Liver (tissue), 9 donors: ENCODE results near the gene COQ7. TPM values are rescaled to one million over a fixed set of nuclear protein-coding genes. Genes with fewer than 3 reads are reported as not detected.

Experiments
- DNase-seq: peaks from one replicate; pipeline ENCODE4 v3.0.0-alpha.2; 2017; ENCODE audit warnings: low spot score
- H3K27ac ChIP-seq, 2 donors: one replicate each; pipeline ENCODE4 v1.7.0; 2013; ENCODE audit warnings: inconsistent platforms in 2 of 2, low read length in 2 of 2, control low read depth in 1 of 2, low read depth in 1 of 2, mild to moderate bottlenecking in 1 of 2
- H3K27me3 ChIP-seq, 4 donors: one replicate each; pipeline versions ENCODE4 v1.6.1 to v1.7.0; 2013; ENCODE audit warnings: low read length in 3 of 4, inconsistent platforms in 1 of 4, mild to moderate bottlenecking in 1 of 4, moderate library complexity in 1 of 4; ENCODE audit not compliant: control insufficient read depth in 4 of 4, insufficient read depth in 4 of 4
- H3K36me3 ChIP-seq, 4 donors: one replicate each; pipeline versions ENCODE4 v1.6.1 to v1.7.0; 2013; ENCODE audit warnings: low read length in 3 of 4, mild to moderate bottlenecking in 3 of 4, low read depth in 1 of 4, moderate library complexity in 1 of 4; ENCODE audit not compliant: control insufficient read depth in 4 of 4, insufficient read depth in 3 of 4
- H3K4me1 ChIP-seq, 4 donors: one replicate each; pipeline versions ENCODE4 v1.6.1 to v1.7.0; 2013; ENCODE audit warnings: low read length in 3 of 4, mild to moderate bottlenecking in 3 of 4, moderate library complexity in 1 of 4; ENCODE audit not compliant: control insufficient read depth in 4 of 4, insufficient read depth in 4 of 4
- H3K4me3 ChIP-seq, 3 donors: one replicate each; pipeline versions ENCODE4 v1.6.1 to v1.7.0; 2013; ENCODE audit warnings: low read length in 3 of 3, control low read depth in 1 of 3, low read depth in 1 of 3, mild to moderate bottlenecking in 1 of 3
- H3K9ac ChIP-seq, 2 donors: one replicate each; pipeline ENCODE4 v1.7.0; 2013; ENCODE audit warnings: low read length in 2 of 2, mild to moderate bottlenecking in 2 of 2, moderate library complexity in 2 of 2, control low read depth in 1 of 2, low read depth in 1 of 2
- H3K9me3 ChIP-seq, 4 donors: one replicate each; pipeline versions ENCODE4 v1.6.1 to v1.7.0; 2013; ENCODE audit warnings: low read length in 3 of 4; ENCODE audit not compliant: control insufficient read depth in 4 of 4
- EGR1 ChIP-seq, 2 donors: IDR thresholded peaks; 2 replicates each; pipeline ENCODE4 v1.6.1; 2016 to 2018; ENCODE audit warnings: antibody characterized with exemption in 2 of 2, low read depth in 2 of 2
- FOXA1 ChIP-seq: IDR thresholded peaks from 2 replicates; pipeline ENCODE4 v1.6.1; 2016; ENCODE audit warnings: antibody characterized with exemption
- FOXA2 ChIP-seq: IDR thresholded peaks from 2 replicates; pipeline ENCODE4 v1.6.1; 2016; ENCODE audit warnings: antibody characterized with exemption
- GABPA ChIP-seq, 2 donors: IDR thresholded peaks in 1 of 2; conservative IDR thresholded peaks in 1 of 2; 2 replicates each; pipeline ENCODE4 v1.6.1; 2016; ENCODE audit warnings: antibody characterized with exemption in 2 of 2, mild to moderate bottlenecking in 1 of 2, moderate library complexity in 1 of 2
- HNF4A ChIP-seq, 2 donors: conservative IDR thresholded peaks; 2 replicates each; pipeline ENCODE4 v1.6.1; 2016; ENCODE audit warnings: antibody characterized with exemption in 2 of 2, mild to moderate bottlenecking in 2 of 2
- HNF4G ChIP-seq: IDR thresholded peaks from 2 replicates; pipeline ENCODE4 v1.6.1; 2016; ENCODE audit warnings: antibody characterized with exemption
- JUND ChIP-seq, 2 donors: IDR thresholded peaks; 2 replicates each; pipeline ENCODE4 v1.6.1; 2016; ENCODE audit warnings: antibody characterized with exemption in 2 of 2
- MAX ChIP-seq: IDR thresholded peaks from 2 replicates; pipeline ENCODE4 v1.6.1; 2016; ENCODE audit warnings: antibody characterized with exemption
- NR2F2 ChIP-seq: IDR thresholded peaks from 2 replicates; pipeline ENCODE4 v1.6.1; 2016; ENCODE audit warnings: antibody characterized with exemption
- RAD21 ChIP-seq, 2 donors: IDR thresholded peaks; 2 replicates each; pipeline ENCODE4 v1.6.1; 2016; ENCODE audit warnings: antibody characterized with exemption in 2 of 2, mild to moderate bottlenecking in 2 of 2
- RXRA ChIP-seq, 2 donors: IDR thresholded peaks; 2 replicates each; pipeline ENCODE4 v1.6.1; 2017 to 2018; ENCODE audit warnings: antibody characterized with exemption in 2 of 2, mild to moderate bottlenecking in 1 of 2
- SP1 ChIP-seq: IDR thresholded peaks from 2 replicates; pipeline ENCODE4 v1.6.1; 2018; ENCODE audit warnings: antibody characterized with exemption, mild to moderate bottlenecking
- TAF1 ChIP-seq: conservative IDR thresholded peaks from 2 replicates; pipeline ENCODE4 v1.6.1; 2016; ENCODE audit warnings: antibody characterized with exemption, mild to moderate bottlenecking
- YY1 ChIP-seq: IDR thresholded peaks from 2 replicates; pipeline ENCODE4 v1.6.1; 2016; ENCODE audit warnings: antibody characterized with exemption, mild to moderate bottlenecking
- WGBS: extraction: QIAGEN DNeasy Blood & Tissue Kit; methylation state at CpG from one replicate; pipeline ENCODE4 v1.1.7; 2013; 5-methylcytosine and 5-hydroxymethylcytosine counted together
- polyA plus RNA-seq, 2 donors: library from polyadenylated mRNA; stranded (reverse) in 1 of 2; unstranded in 1 of 2; fragments of 200-250 nt in 1 of 2; fragments of >200 nt in 1 of 2; fragmentation: Nextera tagmentation in 1 of 2; extraction: Ambion mirVana in 1 of 2; gene quantifications; one replicate each; pipeline versions ENCODE4 v1.2.1 to v1.2.3, GENCODE V29; 2013 to 2015
- total RNA-seq, 2 donors: library from RNA; depleted of rRNA; stranded (reverse); fragments of >200 nt; gene quantifications; one replicate each; pipeline ENCODE4 v1.2.3, GENCODE V29; 2014
- TF ChIP-seq, protein P1 (sequence below): IDR thresholded peaks from 2 replicates; pipeline ENCODE4 v1.6.1; 2016; ENCODE audit warnings: antibody characterized with exemption, mild to moderate bottlenecking
- TF ChIP-seq, protein P2 (sequence below): IDR thresholded peaks from 2 replicates; pipeline ENCODE4 v1.6.1; 2016; ENCODE audit warnings: antibody characterized with exemption
- TF ChIP-seq, protein P3 (sequence below): IDR thresholded peaks from 2 replicates; pipeline ENCODE4 v1.6.1; 2016; ENCODE audit warnings: antibody characterized with exemption
- TF ChIP-seq, protein P4 (sequence below): fragments of 150-350 bp; IDR thresholded peaks from 2 replicates; pipeline ENCODE4 v1.5.1; 2017; ENCODE audit warnings: improper control_type of control experiment, low read depth, low read length; ENCODE audit not compliant: missing input control
- donor health status: healthy.
- donor health status: healthy.
- donor health status: healthy.
- donor health status: healthy.
- donor health status: healthy.

The COQ7 gene
- total RNA-seq = 10 to 100 TPM in 1 of 2 donors, 1 to 10 TPM in 1; 8.1 to 10.8 TPM
- polyA plus RNA-seq = 1 to 10 TPM; 5.3 to 6.4 TPM

DNA sequence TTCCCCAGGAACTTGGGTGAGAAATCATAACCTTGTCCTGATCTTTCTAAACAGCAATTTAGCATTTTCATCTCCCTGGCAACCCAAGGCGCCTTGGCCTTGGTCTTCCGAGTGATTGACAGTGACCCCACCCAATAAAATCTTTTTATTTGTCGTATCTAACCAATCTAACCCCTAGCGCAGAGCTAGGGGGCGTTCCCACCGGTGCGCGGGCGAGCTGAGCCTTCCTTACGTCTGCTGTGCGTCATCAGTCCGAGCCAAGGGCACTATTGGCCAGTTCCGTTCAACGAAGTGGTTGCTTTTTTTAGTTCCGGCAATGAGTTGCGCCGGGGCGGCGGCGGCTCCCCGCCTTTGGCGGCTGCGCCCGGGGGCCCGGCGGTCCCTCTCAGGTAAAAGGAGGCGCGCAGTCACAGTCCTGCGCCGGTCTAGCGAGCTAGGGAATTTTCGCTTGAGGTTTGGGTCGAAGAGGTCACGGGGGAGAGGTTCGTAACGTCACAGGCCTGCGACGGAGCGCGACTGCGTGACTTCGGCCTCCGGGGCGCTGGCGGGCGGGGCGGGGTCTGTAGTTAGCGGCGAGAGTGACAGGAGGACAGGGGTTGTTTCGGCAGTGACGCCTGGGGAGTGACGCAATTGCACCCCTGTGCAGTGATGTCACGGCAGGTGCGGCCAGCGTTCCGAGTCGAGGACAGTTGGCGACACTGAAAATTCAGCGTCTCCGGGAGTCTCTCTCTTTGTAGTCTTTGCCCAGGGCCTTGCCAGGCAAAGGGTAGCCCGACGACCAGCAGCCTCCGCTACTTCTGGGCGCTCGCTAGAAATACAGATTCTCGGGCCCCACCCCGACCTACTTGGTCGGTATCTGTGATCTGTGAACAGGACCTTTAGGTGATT lies at the start of gene COQ7:
Gene COQ7 (plus strand): TSS at position 266 of the 888 bp plus-strand sequence. CDS start 51 bp downstream, at position 317.
- no peak for TF ChIP-seq FOXA2
- peak; percentile 89 for TF ChIP-seq NR2F2
- TF ChIP-seq, protein P1, sequence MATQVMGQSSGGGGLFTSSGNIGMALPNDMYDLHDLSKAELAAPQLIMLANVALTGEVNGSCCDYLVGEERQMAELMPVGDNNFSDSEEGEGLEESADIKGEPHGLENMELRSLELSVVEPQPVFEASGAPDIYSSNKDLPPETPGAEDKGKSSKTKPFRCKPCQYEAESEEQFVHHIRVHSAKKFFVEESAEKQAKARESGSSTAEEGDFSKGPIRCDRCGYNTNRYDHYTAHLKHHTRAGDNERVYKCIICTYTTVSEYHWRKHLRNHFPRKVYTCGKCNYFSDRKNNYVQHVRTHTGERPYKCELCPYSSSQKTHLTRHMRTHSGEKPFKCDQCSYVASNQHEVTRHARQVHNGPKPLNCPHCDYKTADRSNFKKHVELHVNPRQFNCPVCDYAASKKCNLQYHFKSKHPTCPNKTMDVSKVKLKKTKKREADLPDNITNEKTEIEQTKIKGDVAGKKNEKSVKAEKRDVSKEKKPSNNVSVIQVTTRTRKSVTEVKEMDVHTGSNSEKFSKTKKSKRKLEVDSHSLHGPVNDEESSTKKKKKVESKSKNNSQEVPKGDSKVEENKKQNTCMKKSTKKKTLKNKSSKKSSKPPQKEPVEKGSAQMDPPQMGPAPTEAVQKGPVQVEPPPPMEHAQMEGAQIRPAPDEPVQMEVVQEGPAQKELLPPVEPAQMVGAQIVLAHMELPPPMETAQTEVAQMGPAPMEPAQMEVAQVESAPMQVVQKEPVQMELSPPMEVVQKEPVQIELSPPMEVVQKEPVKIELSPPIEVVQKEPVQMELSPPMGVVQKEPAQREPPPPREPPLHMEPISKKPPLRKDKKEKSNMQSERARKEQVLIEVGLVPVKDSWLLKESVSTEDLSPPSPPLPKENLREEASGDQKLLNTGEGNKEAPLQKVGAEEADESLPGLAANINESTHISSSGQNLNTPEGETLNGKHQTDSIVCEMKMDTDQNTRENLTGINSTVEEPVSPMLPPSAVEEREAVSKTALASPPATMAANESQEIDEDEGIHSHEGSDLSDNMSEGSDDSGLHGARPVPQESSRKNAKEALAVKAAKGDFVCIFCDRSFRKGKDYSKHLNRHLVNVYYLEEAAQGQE = peak; percentile 28
- TF ChIP-seq, protein P2, sequence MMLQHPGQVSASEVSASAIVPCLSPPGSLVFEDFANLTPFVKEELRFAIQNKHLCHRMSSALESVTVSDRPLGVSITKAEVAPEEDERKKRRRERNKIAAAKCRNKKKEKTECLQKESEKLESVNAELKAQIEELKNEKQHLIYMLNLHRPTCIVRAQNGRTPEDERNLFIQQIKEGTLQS = peak; percentile 84
- TF ChIP-seq, protein P3, sequence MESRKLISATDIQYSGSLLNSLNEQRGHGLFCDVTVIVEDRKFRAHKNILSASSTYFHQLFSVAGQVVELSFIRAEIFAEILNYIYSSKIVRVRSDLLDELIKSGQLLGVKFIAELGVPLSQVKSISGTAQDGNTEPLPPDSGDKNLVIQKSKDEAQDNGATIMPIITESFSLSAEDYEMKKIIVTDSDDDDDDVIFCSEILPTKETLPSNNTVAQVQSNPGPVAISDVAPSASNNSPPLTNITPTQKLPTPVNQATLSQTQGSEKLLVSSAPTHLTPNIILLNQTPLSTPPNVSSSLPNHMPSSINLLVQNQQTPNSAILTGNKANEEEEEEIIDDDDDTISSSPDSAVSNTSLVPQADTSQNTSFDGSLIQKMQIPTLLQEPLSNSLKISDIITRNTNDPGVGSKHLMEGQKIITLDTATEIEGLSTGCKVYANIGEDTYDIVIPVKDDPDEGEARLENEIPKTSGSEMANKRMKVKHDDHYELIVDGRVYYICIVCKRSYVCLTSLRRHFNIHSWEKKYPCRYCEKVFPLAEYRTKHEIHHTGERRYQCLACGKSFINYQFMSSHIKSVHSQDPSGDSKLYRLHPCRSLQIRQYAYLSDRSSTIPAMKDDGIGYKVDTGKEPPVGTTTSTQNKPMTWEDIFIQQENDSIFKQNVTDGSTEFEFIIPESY = peak; percentile 26
- TF ChIP-seq HNF4G = no peak
- peak; percentile 15 to 33 for TF ChIP-seq RXRA (IDR thresholded peaks at IDR 0.05)
- TF ChIP-seq RAD21 (IDR thresholded peaks at IDR 0.05) = peak in 1 of 2 donors; percentile 20
- TF ChIP-seq HNF4A (conservative IDR thresholded peaks at IDR 0.05) = peak; percentile 30 to 48
- TF ChIP-seq GABPA (IDR thresholded peaks at IDR 0.05 in 1 of 2, conservative IDR thresholded peaks at IDR 0.05 in 1 of 2) = peak; percentile 22 to 85
- no peak for TF ChIP-seq MAX
- TF ChIP-seq TAF1 = peak; percentile 57
- TF ChIP-seq EGR1 (IDR thresholded peaks at IDR 0.05; ENCODE audit: low read depth in 2 of 2) = peak in 1 of 2 donors; percentile 35
- peak; percentile 31 to 44 for TF ChIP-seq JUND (IDR thresholded peaks at IDR 0.05)
- peak; percentile 88 for TF ChIP-seq SP1
- no peak for TF ChIP-seq FOXA1
- peak; percentile 59 for TF ChIP-seq YY1
- TF ChIP-seq, protein P4, sequence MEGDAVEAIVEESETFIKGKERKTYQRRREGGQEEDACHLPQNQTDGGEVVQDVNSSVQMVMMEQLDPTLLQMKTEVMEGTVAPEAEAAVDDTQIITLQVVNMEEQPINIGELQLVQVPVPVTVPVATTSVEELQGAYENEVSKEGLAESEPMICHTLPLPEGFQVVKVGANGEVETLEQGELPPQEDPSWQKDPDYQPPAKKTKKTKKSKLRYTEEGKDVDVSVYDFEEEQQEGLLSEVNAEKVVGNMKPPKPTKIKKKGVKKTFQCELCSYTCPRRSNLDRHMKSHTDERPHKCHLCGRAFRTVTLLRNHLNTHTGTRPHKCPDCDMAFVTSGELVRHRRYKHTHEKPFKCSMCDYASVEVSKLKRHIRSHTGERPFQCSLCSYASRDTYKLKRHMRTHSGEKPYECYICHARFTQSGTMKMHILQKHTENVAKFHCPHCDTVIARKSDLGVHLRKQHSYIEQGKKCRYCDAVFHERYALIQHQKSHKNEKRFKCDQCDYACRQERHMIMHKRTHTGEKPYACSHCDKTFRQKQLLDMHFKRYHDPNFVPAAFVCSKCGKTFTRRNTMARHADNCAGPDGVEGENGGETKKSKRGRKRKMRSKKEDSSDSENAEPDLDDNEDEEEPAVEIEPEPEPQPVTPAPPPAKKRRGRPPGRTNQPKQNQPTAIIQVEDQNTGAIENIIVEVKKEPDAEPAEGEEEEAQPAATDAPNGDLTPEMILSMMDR = no peak
- peak; percentile 95 for DNase-seq
- WGBS = under 1% methylated on average over 68 of the region's 68 CpGs

More for the DNA sequence above, at the start of gene COQ7:
- H3K4me3 ChIP-seq = peak within 1 kb of the TSS; percentile 63 to 96 (median 66)
- H3K27ac ChIP-seq = peak within 1 kb of the TSS; percentile 100
- H3K27me3 ChIP-seq = no peaks in the 10 kb centered on the region
- no peaks in the 10 kb centered on the region for H3K9me3 ChIP-seq
- peak within 1 kb of the TSS; percentile 96 to 97 for H3K9ac ChIP-seq
- H3K4me1 ChIP-seq = peaks cover 0 to 9% (median 3%) of the 10 kb centered on the region in 4 donors
- peaks cover 0 to 4% (median 0%) of the 10 kb centered on the region in 4 donors for H3K36me3 ChIP-seq
